Hepatocyte (in vitro differentiated cells): ENCODE measurements around the gene MNT.

ENCODE experiments used
- EZH2 ChIP-seq: fragments of 200-600 bp; sonication (generic); IDR thresholded peaks from 2 replicates; pipeline ENCODE4 v1.6.1; 2016; ENCODE audit warnings: antibody characterized with exemption, mild to moderate bottlenecking, borderline replicate concordance
- EZH2phosphoT487 ChIP-seq: fragments of 200-600 bp; sonication (generic); IDR thresholded peaks from one replicate; pipeline ENCODE4 v1.6.1; 2018; ENCODE audit warnings: antibody characterized with exemption, mild to moderate bottlenecking, low read depth, moderate library complexity; ENCODE audit not compliant: unreplicated experiment, severe bottlenecking
- TF ChIP-seq, protein P1 (sequence below): fragments of 200-600 bp; sonication (generic); IDR thresholded peaks from 2 replicates; pipeline ENCODE4 v1.5.1; 2016; ENCODE audit warnings: antibody characterized with exemption, mild to moderate bottlenecking; ENCODE audit not compliant: poor library complexity

DNA sequence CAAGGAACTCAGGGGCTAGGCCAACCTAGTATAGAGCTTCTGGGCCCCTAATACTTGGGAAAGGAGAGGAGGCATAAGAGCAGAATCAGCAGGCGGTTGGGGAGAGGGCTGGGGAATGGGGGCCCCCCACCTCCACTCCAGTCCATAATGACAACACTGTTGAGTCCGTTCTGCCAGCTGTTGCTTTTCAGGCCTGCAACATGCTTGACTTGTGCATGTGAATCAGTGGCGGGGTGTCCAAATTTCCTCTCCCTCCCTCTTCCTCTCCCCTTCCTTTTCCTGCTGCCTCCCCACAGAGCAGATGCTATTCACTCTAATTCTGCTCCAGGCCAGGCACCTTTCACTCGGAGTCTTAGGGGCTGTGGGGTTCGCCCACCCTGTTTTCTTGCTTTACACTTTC, 31.8 kb downstream of the MNT start:
- TF ChIP-seq, protein P1, sequence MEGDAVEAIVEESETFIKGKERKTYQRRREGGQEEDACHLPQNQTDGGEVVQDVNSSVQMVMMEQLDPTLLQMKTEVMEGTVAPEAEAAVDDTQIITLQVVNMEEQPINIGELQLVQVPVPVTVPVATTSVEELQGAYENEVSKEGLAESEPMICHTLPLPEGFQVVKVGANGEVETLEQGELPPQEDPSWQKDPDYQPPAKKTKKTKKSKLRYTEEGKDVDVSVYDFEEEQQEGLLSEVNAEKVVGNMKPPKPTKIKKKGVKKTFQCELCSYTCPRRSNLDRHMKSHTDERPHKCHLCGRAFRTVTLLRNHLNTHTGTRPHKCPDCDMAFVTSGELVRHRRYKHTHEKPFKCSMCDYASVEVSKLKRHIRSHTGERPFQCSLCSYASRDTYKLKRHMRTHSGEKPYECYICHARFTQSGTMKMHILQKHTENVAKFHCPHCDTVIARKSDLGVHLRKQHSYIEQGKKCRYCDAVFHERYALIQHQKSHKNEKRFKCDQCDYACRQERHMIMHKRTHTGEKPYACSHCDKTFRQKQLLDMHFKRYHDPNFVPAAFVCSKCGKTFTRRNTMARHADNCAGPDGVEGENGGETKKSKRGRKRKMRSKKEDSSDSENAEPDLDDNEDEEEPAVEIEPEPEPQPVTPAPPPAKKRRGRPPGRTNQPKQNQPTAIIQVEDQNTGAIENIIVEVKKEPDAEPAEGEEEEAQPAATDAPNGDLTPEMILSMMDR: no peak
- TF ChIP-seq EZH2phosphoT487 (no peak), EZH2 (no peak)
